HepG2 (cell line): ENCODE data around the gene DDC. TPM values are rescaled to one million over a fixed set of nuclear protein-coding genes. Genes with fewer than 3 reads are reported as not detected.

Source experiments
- HNF1A ChIP-seq, 2 experiments: sonication (generic) in 1 of 2; formaldehyde crosslinking in 1 of 2; IDR thresholded peaks; 2 replicates each; pipeline versions ENCODE4 v1.4.0 to v1.6.1; 2016 to 2020; ENCODE audit warnings: borderline replicate concordance in 1 of 2, low read depth in 1 of 2, mild to moderate bottlenecking in 1 of 2, missing genetic modification reagents in 1 of 2
- KDM5A ChIP-seq: fragments of 200-600 bp; sonication (generic); IDR thresholded peaks from 2 replicates; pipeline ENCODE4 v1.7.0; 2018; ENCODE audit warnings: antibody characterized with exemption, mild to moderate bottlenecking, low read length, borderline replicate concordance
- NCOA1 ChIP-seq: sonication (generic); formaldehyde crosslinking; IDR thresholded peaks from 2 replicates; pipeline ENCODE4 v1.9.0; 2021; ENCODE audit warnings: missing genetic modification reagents
- RFX5 ChIP-seq: IDR thresholded peaks from 2 replicates; pipeline ENCODE4 v1.6.1; 2011; ENCODE audit warnings: low read depth, low read length, improper control_type of control experiment
- SKIL ChIP-seq: sonication (generic); formaldehyde crosslinking; IDR thresholded peaks from 2 replicates; pipeline ENCODE4 v1.8.0; 2022; ENCODE audit warnings: missing genetic modification reagents, mild to moderate bottlenecking, moderate library complexity, borderline replicate concordance
- TCF7 ChIP-seq: sonication (generic); IDR thresholded peaks from 2 replicates; pipeline ENCODE4 v1.6.1; 2016; ENCODE audit warnings: antibody characterized with exemption, low read depth
- XRCC5 ChIP-seq: fragments of 200-400 bp; formaldehyde crosslinking; optimal IDR thresholded peaks from 2 replicates; pipeline ENCODE3; 2017; ENCODE audit warnings: mild to moderate bottlenecking, low read length
- ZBTB1 ChIP-seq: sonication (generic); formaldehyde crosslinking; IDR thresholded peaks from 2 replicates; pipeline ENCODE4 v1.4.0; 2020; ENCODE audit warnings: missing genetic modification reagents, borderline replicate concordance
- ZBTB8A ChIP-seq: sonication (generic); formaldehyde crosslinking; IDR thresholded peaks from 2 replicates; pipeline ENCODE4 v1.4.0; 2020; ENCODE audit warnings: mild to moderate bottlenecking, low read depth, missing genetic modification reagents, borderline replicate concordance
- ZMYM2 ChIP-seq: sonication (generic); formaldehyde crosslinking; IDR thresholded peaks from 2 replicates; pipeline ENCODE4 v1.8.0; 2022; ENCODE audit warnings: mild to moderate bottlenecking, missing genetic modification reagents
- ZNF20 ChIP-seq: sonication (generic); formaldehyde crosslinking; IDR thresholded peaks from 2 replicates; pipeline ENCODE4 v1.4.0; 2020; ENCODE audit warnings: mild to moderate bottlenecking, moderate library complexity, missing genetic modification reagents
- ZNF354B ChIP-seq: sonication (generic); formaldehyde crosslinking; IDR thresholded peaks from 2 replicates; pipeline ENCODE4 v1.8.0; 2022; ENCODE audit warnings: mild to moderate bottlenecking, missing genetic modification reagents
- ZNF367 ChIP-seq: sonication (generic); formaldehyde crosslinking; IDR thresholded peaks from 2 replicates; pipeline ENCODE4 v1.4.0; 2020; ENCODE audit warnings: missing genetic modification reagents, borderline replicate concordance
- ZNF431 ChIP-seq: sonication (generic); formaldehyde crosslinking; IDR thresholded peaks from 2 replicates; pipeline ENCODE4 v1.9.0; 2022; ENCODE audit warnings: missing genetic modification reagents, low read depth, mild to moderate bottlenecking, borderline replicate concordance
- ZNF501 ChIP-seq: sonication (generic); formaldehyde crosslinking; IDR thresholded peaks from 2 replicates; pipeline ENCODE4 v1.5.1; 2020; ENCODE audit warnings: mild to moderate bottlenecking, moderate library complexity, missing genetic modification reagents
- ZNF607 ChIP-seq: sonication (generic); formaldehyde crosslinking; IDR thresholded peaks from 2 replicates; pipeline ENCODE4 v1.5.1; 2020; ENCODE audit warnings: missing genetic modification reagents, mild to moderate bottlenecking, borderline replicate concordance
- ZNF674 ChIP-seq: sonication (generic); formaldehyde crosslinking; IDR thresholded peaks from 2 replicates; pipeline ENCODE4 v1.5.0; 2020; ENCODE audit warnings: low read depth, mild to moderate bottlenecking, missing genetic modification reagents
- ZNF800 ChIP-seq: sonication (generic); formaldehyde crosslinking; IDR thresholded peaks from 2 replicates; pipeline ENCODE4 v1.4.0; 2020; ENCODE audit warnings: missing genetic modification reagents
- polyA plus RNA-seq, 8 experiments: library from polyadenylated mRNA; depleted of rRNA in 3 of 8; stranded (reverse) in 7 of 8; unstranded in 1 of 8; fragments of >200 nt; fragmentation: Illumina TruSeq in 4 of 8; extraction: Trizol in 4 of 8; gene quantifications; 2 replicates each; pipeline versions ENCODE4 v1.2.1 to v1.2.3, GENCODE V29; 2011 to 2016; ENCODE audit warnings: low read depth in 4 of 8, missing spikeins in 1 of 8, mixed read lengths in 1 of 8; ENCODE audit not compliant: insufficient read depth in 1 of 8
- total RNA-seq, 5 experiments: library from RNA; depleted of rRNA; stranded (reverse); fragments of >200 nt; fragmentation: Illumina TruSeq; extraction: Trizol; gene quantifications; 2 replicates each; pipeline ENCODE4 v1.2.3, GENCODE V29; 2016; ENCODE audit warnings: low read depth in 1 of 5
- TF ChIP-seq, protein P1 (sequence below): sonication (generic); formaldehyde crosslinking; IDR thresholded peaks from 2 replicates; pipeline ENCODE4 v1.8.0; 2022; ENCODE audit warnings: low read depth, missing genetic modification reagents

Gene DDC
- total and polyA plus RNA-seq, 2 of the 13 experiments (the other 11 are each of a cell fraction or from before 2014, with no cell fraction given): 11.7 to 93.3 TPM

GRCh38 chr7:50477640-50478039 lies 87.6 kb downstream of the DDC start (continued):
- TF ChIP-seq HNF1A (IDR thresholded peaks at IDR 0.05; ENCODE audit: low read depth): peak; percentile 73; the same call in 1 of the 2 replicates
- TF ChIP-seq HNF1A (CRISPR knock-in tag; IDR thresholded peaks at IDR 0.05; ENCODE audit: borderline replicate concordance): no peak; the same call in 1 of the 2 replicates
- no peak for TF ChIP-seq RFX5
- no peak for TF ChIP-seq ZNF501 (CRISPR knock-in tag)
- no peak for TF ChIP-seq ZNF800 (CRISPR knock-in tag)
- TF ChIP-seq ZNF367: no peak
- no peak for TF ChIP-seq ZBTB1 (CRISPR knock-in tag)
- TF ChIP-seq XRCC5: no peak
- no peak for TF ChIP-seq ZNF20 (CRISPR knock-in tag)
- TF ChIP-seq KDM5A: no peak
- TF ChIP-seq NCOA1: no peak
- TF ChIP-seq ZNF674: no peak
- TF ChIP-seq ZNF607 (CRISPR knock-in tag): no peak
- no peak for TF ChIP-seq SKIL
- no peak for TF ChIP-seq ZNF431
- 0 out of 2 replicates have a peak, but pooled peaks have one; percentile 33 for TF ChIP-seq ZMYM2
- TF ChIP-seq ZNF354B (CRISPR knock-in tag): no peak
- TF ChIP-seq ZBTB8A (CRISPR knock-in tag): no peak
- peak; percentile 44; the same call in 1 of the 2 replicates for TF ChIP-seq TCF7
- TF ChIP-seq, protein P1, sequence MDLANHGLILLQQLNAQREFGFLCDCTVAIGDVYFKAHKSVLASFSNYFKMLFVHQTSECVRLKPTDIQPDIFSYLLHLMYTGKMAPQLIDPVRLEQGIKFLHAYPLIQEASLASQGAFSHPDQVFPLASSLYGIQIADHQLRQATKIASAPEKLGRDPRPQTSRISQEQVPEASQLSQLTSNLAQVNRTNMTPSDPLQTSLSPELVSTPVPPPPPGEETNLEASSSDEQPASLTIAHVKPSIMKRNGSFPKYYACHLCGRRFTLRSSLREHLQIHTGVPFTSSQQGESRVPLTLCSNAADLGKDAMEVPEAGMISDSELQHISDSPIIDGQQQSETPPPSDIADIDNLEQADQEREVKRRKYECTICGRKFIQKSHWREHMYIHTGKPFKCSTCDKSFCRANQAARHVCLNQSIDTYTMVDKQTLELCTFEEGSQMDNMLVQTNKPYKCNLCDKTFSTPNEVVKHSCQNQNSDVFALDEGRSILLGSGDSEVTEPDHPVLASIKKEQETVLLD: no peak
